ENCODE results near the gene HNRNPA2B1. TPM values are rescaled to one million over a fixed set of nuclear protein-coding genes. Genes with fewer than 3 reads are reported as not detected.
"Not testable (repeated sequence)": the region's sequence is repeated elsewhere in the genome, so short reads cannot be mapped to it uniquely, and the experiment has no call there.

HNRNPA2B1 gene
- total RNA-seq, 1 donor from 2014 or later = 257 TPM

DNA sequence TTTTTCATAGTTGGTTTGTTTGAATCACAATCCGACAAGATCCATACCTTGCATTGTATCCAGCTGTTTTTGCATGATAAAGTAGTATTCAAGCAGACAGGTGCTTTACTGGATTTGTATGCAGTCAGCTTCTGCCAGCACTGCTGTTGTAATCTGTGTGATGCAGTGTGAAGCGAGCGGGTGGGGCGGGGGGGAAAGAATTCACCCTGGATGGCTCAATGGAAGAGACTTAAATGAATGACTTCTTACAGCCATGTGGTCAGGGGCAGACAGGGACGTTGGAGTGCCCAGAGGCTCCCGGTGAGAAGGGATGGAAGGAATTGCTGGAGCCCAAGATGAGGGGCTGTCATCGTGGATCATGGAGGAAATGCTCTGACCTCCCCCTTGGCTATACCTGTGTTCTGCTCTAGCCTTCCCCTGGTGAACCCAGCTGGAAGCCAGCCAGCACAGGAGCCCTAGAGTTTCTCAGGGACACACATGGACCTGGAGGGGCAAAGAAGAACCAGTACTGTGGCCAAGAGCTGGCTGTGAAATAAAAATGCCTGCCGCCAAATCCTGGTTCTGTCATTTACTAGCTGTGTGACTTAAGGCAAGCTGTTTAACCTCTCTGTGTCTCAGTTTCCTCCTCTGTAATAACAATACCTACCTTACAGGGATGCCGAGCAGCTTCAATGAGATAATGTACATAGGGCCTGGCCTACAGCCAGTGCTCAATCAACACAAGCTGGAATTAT is 34.4 kb downstream of the HNRNPA2B1 start:
- no peak for DNase-seq

DNA sequence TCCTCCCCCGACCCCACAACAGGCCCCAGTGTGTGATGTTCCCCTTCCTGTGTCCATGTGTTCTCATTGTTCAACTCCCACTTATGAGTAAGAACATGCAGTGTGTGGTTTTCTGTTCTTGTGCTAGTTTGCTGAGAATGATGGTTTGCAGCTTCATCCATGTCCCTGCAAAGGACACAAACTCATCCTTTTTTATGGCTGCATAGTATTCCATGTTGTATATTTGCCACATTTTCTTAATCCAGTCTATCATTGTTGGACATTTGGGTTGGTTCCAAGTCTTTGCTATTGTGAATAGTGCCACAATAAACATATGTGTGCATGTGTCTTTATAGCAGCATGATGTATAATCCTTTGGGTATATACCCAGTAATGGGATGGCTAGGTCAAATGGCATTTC is 36.7 kb downstream of the HNRNPA2B1 start:
- DNase-seq = not testable (repeated sequence)

DNA sequence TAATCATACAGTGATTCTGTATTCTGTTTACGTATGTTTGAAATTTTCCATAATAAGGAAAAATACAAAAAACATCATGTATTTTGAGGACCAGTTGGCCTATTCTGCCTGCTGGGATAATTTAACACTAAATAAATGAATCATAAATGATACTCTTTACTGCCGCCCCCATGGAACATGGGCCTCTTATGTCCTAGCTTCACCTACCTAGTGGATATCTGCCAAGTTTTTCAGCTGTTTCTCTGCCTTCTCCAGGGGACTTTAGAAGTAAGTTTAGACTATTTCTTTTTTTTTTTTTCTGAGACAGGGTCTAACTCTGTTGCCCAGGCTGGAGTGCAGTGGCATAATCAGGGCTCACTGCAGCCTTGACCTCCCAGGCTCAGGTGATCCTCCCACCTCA is 38.1 kb downstream of the HNRNPA2B1 start:
- DNase-seq = no peak

DNA sequence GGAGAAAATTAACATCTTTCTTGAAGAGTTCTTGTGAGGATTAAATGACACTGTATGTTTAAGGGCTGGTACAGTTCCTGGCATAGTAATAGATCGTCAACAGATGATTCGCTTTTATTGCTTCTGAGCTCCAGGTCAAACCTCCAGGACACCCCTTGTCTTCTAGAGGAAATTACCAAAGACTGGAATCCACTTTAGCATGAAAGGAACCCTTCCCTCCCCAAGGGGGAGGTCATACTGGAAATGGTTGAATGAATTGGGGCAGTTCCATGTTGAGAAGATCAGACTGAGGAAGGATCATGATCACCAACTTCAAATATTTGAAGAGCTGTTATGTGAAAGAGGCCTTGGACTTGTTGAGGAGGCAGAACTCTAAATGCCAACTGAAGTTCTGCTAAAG is 39.6 kb downstream of the HNRNPA2B1 start:
- no peak for DNase-seq

DNA sequence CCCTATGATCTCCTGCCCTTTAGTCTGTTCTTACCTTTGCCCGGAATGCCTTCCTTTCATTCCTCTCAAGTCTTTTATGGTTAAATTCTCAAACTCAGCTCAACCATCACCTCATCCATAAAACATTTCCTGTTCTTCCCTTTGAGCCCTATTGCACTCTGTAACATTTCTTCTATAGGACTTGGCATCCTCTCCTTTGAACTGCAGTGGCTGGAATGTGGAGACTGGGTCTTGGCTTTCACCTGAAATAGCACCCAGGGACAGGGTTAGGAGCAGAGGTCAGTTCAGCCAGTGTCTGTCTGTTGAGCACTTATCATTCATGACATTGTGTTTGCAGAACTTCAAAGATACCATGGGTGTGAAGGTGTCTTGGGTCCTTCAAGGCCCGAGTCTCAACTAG is 41.3 kb downstream of the HNRNPA2B1 start:
- no peak for DNase-seq

DNA sequence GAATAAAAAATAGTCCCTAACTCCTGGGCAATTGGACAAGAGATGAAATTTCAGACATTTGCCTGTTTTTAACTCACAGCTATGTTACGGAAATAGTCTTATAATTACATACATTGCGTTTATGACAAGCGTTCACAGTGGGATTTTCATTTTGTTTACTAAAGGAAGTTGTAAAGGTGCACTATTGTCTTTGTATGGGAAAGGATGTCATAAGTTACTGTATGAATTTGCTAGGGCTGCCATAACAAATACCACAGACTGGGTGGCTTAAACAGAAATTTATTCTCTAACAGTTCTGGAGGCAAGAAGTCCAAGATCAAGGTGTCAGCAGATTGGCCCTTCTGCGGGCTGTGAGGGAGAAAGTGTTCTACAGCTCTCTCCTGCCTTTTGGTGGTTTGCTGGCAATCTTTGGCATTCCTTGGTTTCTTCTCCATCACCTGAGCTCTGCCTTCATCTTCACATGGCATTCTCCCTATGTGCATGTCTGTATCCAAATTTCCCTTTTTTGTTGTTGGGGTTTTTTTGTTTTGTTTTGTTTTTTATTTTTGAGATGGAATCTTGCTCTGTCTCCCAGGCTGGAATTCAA is 42.9 kb downstream of the HNRNPA2B1 start:
- DNase-seq = no peak

DNA sequence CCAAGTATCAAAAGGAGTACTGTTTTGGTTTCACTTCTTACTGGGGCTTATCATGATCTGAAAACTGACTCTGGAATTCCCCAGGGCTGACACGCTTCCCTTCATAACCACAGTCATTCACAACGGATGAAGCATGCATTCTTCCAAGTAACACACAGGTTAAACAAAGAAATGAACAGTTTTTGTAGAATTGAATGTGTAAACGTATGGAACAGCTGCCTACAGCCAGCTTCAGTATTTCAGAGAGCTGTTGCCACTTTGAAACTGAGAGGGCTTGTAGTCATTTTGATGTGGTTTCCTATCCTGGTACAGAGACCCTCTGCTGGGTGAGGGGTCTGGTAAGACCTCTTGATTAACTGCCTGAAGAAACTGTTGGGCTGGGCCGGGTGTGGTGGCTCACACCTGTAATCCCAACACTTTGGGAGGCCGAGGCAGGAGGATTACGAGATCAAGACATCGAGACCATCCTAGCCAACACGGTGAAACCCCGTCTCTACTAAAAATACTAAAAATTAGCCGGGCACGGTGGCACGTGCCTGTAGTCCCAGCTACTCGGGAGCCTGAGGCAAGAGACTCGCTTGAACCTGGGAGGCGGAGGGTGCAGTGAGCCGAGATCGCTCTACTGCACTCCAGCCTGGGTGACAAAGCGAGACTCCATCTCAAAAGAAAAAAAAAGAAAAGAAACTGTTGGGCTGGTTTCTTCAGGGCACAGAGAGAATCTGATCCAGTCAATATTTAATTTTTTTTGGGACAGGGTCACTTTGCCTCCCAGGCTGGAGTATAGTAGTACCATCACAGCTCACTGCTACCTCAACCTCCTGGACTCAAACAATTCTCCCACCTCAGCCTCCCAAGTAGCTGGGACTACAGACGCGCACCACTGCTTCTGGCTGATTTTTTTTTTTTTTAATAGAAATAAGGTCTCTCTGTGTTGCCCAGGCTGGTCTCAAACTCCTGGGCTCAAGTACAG is 43.8 kb downstream of the HNRNPA2B1 start:
- no peak for DNase-seq

DNA sequence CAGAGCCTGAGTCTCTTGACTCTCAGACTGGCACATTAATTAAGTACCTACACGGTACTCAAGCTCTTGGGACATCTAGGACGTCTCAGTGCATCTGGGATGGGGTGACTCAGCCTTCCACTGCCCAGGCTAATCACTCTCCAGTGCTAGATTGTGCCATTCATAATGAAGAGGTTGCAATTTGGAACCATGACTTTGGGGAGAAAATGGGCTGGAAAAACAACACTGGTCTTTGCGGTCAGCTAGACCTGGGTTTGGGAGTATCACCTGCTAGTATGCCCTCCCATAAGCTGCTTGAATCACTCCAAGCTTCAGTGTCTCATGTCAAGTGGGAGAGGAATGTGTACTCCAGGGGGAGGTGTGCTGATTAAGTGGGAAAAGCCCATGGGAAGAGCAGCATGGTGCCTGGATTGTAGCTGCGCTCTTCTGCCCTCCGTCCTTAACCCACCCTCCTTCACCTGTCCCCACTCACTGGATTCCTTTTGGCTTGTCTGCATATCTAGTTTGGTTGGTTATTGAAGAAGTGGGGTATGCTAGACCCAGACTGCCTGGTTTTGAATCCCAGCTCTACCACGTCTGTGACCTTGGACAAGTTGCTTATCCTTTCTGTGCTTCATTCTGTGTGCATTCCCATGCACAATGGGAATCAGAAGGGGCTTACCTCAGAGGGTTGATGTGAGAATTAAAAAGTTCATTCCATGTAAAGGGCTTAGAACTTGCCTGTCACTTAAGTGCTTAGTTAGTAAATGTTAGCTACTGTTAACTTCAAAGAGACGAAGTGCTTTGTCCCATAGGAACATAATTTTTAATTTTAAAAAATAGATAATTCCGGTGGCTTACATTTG is 44.8 kb downstream of the HNRNPA2B1 start:
- no peak for DNase-seq

DNA sequence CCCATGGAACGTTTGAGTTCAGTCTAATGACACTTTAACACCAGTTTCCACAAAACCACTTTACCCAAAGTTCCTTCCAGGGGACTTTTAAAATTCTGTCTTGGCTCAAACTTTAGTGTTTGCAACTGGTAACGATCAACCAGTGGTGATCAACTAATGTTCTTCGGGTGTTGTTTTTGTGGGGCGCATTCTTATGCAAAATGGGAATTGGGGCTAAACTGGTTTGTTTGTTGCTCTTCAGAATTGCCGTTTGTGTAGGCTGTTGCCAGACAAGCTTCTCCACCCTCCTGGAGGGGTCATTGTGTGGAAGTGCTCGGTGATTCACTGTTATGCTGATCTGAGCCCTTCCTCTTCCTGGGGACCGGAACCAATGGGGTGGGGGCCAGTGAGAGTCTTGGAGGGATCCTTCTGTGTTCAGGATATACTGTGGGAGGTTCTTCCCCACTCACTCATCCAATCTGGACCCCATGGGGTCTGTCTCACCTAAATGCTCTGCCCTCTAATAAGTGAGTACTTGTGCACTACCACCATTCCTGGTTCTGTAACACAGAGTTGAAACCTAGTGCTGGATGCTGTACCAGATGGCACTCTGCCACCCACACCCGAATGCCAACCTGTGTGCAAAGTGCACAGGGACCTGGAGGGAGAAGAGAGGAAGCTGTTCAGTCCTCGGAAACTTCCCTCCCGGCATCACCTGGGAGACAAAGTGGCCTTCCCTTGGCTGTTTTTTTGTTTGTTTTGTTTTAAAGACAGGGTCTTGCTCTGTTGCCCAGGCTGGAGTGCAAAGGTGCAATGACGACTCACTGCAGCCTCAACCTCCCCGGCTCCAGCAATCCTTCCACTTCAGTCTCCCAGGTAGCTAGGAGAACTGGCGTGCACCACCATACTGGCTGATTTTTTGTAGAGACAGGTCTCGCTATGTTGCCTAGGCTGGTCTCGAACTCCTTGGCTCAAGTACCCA is 46.4 kb downstream of the HNRNPA2B1 start:
- no peak for DNase-seq

DNA sequence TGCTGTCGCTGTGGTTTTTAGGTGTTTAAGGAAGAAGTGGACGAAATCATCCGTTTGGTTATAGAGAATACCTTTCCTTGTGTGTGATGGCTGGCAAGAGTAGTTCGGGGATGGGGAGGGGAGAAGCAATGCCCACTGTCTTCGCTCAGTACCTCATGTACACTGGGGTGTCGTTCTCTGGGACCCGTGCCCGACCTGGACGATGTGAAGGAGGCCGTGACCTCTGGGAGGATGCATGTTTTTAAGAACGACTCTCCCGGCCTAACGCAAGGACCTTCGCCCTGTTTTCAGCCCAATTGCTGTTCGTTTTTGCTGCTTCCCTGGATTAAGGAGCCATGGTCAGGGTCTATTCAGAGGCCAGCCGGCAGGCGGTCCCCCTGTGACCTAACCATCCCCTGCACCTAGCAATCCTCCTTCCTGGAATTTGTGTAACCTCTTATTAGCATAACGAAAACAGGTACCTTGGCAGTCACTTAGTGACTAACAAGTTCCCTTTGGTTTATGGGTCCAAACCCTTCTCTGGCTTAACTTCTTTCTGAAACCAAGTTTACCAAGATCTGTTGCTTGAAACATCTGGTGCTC is 47.2 kb downstream of the HNRNPA2B1 start:
- no peak for DNase-seq

DNA sequence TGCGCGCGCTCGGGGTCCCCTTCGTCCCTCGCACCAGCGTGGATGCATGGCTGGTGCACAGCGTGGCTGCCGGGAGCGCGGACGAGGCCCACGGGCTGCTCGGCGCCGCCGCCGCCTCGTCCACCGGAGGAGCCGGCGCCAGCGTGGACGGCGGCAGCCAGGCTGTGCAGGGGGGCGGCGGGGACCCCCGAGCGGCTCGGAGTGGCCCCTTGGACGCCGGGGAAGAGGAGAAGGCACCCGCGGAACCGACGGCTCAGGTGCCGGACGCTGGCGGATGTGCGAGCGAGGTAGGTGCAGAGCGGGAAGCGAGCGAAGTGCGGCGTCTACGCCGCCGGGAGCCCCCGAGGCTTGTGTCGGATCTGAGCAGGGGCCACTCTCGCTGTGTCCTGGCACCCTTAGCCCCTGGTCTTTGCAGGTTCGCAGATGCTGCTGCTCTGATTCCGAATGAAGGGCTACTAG is 47.7 kb downstream of the HNRNPA2B1 start:
- not testable (repeated sequence) for DNase-seq

DNA sequence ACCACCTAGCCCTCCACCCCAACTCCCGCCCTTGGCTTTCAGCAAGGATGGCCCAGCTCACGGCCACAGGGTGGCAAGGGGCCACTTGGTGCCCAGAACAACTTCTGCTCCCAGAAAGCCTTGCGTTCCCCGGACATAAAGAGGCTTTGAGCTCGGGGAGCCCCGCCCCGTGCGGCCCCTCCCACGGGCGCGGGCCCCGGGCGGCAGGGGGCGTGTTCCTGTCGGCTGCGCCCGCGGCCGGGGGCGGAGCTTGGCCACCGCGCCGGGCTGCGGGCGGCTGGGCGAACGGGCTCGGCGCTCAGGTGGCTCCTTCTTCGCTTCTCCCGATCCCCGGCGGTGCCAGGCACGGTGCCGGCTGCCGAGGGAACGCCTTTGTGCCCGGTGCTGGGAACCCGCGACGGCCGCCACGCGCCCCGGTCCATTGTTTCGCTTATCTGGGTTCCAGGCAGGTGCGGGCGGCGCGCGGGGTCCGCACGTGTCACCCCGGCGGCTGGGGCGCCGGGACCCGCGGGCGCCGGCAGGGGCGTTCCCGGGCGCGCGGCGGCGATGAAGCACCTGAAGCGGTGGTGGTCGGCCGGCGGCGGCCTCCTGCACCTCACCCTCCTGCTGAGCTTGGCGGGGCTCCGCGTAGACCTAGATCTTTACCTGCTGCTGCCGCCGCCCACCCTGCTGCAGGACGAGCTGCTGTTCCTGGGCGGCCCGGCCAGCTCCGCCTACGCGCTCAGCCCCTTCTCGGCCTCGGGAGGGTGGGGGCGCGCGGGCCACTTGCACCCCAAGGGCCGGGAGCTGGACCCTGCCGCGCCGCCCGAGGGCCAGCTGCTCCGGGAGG is 48.4 kb downstream of the HNRNPA2B1 start, which contains the start of gene NFE2L3:
Gene NFE2L3, plus strand, starts transcription at position 246 of the 829 bp plus-strand sequence. Its CDS starts 301 bp downstream, at position 547.
- DNase-seq = peak; percentile 63

DNA sequence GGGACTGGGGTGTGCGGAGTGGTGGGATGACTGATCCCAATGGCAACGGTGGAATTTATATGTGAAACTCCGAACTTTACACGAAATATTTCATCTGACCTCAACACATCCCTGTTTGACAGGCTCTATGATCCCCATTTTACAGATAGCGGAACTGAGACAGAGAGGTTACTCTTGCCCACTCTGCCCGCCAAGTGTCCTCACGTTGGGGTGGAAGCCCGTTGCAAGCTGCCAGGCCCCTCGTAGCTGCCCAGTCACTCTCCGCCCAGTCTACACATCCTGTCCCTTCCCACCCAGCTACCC is 48.9 kb downstream of the HNRNPA2B1 start:
- no peak for DNase-seq

DNA sequence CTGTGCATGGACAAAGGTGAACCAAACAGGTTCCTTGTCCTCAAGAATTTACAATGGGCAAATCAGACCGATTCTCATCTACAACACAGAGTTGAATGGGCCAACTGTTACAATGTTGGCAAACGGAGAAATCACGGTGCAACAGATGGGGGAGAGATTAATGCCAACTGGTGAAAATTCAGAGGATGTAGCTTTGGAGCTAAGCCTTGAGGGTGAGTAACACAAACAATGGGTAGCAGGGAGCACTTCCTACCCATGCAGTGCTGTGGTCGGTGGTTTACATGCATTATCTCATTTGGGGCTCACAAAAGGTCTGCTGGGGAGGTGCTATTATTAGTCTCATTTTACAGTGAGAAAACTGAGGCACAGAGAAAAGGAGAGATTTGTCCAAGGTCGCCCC is 49.5 kb downstream of the HNRNPA2B1 start:
- no peak for DNase-seq

DNA sequence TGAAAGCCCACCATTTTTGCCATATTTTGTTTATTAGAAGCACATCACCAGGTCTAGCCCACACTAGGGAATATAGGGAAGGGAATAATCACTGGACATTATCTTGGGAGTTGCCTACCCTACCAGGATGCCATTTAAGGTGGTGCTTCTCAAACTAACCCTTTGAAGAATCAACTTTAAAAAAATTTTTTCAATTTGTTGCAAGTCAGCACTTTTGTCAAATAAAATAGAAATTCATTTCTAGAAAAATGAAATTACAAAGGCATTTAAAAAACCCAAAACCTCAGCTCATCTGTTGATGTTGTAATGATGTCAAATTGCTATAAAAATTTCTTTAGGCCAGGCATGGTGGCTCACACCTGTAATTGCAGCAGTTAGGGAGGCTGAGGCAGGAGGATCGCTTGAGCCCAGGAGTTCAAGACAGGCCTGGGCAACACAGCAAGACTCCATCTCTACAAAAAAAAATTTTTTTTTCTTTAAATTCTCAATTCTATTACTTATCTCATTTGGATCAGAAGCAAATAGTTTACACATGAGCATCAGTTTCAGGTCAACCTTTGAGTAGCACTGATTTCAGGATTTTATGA is 51.1 kb downstream of the HNRNPA2B1 start:
- no peak for DNase-seq

DNA sequence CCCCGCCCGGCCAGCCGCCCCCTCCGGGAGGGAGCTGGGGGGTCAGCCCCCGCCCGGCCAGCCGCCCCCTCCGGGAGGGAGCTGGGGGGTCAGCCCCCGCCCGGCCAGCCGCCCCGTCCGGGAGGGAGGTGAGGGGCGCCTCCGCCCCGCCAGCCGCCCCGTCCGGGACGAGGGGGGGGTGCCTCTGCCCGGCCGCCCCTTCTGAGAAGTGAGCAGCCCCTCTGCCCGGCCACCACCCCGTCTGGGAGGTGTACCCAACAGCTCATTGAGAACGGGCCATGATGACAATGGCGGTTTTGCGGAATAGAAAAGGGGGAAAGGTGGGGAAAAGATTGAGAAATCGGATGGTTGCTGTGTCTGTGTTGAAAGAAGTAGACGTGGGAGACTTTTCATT is 52.2 kb downstream of the HNRNPA2B1 start:
- not testable (repeated sequence) for DNase-seq

DNA sequence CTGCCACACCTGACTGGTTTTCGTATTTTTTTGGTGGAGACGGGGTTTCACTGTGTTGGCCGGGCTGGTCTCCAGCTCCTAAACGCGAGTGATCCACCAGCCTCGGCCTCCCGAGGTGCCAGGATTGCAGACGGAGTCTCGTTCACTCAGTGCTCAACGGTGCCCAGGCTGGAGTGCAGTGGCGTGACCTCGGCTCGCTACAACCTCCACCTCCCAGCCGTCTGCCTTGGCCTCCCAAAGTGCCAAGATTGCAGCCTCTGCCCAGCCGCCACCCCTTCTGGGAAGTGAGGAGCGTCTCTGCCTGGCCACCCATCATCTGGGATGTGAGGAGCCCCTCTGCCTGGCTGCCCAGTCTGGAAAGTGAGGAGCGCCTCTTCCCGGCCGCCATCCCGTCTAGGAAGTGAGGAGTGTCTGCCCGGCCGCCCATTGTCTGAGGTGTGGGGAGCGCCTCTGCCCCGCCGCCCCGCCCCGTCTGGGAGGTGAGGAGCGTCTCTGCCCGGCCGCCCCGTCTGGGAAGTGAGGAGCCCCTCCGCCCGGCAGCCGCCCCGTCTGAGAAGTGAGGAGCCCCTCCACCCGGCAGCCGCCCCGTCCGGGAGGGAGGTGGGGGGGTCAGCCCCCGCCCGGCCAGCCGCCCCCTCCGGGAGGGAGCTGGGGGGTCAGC is 52.8 kb downstream of the HNRNPA2B1 start:
- DNase-seq = not testable (repeated sequence)

DNA sequence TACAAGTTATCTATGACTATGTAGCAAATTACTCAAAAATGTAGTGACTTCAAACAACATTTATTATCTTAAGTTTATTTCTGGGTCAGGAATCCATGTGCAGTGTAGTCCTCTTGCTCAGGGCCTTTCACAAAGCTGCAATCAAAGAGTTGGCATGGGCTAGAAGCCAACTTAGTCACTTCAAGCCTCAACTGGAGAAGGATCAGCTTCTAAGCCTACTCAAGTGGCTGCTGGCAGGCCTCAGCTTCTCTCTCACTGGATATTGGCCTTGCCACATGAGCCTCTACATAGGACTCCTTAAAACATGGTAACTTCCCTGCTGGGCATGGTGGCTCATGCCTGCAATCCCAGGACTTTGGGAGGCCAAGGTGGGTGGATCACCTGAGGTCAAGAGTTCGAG is 53.5 kb downstream of the HNRNPA2B1 start:
- DNase-seq = peak; percentile 74
